ENCODE results near the gene FRMD4A.

DNA sequence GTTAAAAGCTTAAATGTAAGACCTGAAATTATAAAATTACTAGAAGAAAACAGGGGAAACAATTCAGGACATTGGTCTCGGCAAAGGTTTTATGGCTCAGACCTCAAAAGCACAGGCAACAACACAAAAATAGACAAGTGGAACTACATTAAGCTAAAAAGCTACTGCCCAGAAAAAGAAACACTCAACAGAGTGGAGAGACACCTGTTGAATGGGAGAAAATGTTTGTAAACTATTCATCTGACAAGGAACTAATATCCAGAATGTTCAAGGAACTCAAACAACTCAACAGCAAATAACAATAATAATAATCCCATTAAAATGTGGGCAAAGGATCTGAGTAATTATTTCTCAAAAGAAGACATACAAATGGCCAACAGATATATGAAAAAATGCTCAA, 170.4 kb downstream of the FRMD4A start:
- TF ChIP-seq, protein P1, sequence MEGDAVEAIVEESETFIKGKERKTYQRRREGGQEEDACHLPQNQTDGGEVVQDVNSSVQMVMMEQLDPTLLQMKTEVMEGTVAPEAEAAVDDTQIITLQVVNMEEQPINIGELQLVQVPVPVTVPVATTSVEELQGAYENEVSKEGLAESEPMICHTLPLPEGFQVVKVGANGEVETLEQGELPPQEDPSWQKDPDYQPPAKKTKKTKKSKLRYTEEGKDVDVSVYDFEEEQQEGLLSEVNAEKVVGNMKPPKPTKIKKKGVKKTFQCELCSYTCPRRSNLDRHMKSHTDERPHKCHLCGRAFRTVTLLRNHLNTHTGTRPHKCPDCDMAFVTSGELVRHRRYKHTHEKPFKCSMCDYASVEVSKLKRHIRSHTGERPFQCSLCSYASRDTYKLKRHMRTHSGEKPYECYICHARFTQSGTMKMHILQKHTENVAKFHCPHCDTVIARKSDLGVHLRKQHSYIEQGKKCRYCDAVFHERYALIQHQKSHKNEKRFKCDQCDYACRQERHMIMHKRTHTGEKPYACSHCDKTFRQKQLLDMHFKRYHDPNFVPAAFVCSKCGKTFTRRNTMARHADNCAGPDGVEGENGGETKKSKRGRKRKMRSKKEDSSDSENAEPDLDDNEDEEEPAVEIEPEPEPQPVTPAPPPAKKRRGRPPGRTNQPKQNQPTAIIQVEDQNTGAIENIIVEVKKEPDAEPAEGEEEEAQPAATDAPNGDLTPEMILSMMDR (IDR thresholded peaks at IDR 0.05): no peak
- TF ChIP-seq POLR2A (IDR thresholded peaks at IDR 0.05) (no peak), EP300 (IDR thresholded peaks at IDR 0.05) (no peak)

Data from upper lobe of left lung (tissue), 4 donors.